ENCODE data around the gene JMJD1C. TPM values are rescaled to one million over a fixed set of nuclear protein-coding genes. Genes with fewer than 3 reads are reported as not detected.
"Not testable (repeated sequence)": the region's sequence is repeated elsewhere in the genome, so short reads cannot be mapped to it uniquely, and the experiment has no call there.

JMJD1C gene
- total RNA-seq, 1 donor from 2014 or later = 62.6 TPM

DNA sequence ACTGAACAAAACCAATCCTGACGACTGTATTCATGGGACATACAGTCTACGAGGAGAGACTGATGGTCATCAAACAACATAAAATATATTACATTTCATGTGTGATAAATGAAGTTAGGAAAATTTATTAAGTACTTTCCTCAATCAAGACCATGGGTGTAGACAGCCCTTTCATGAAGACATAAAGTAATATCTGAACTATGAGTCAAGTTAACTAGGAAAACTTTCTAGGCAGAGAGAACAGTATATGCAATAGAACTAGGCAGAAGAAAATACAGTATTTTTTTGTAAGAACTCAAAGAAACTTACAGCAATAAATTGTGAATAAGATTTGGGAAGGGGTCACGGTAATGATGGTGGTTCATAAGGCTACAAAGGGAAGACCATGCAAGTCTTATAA lies 112.8 kb downstream of the JMJD1C start:
- Mint-ChIP-seq H3K4me3 (no peak overlapping the region), H3K27ac (no peak overlapping the region), H3K36me3 (peaks cover 13% of the 10 kb centered on the region), H3K9me3 (peaks cover 10% of the 10 kb centered on the region), H3K27me3 (no peaks in the 10 kb centered on the region), H3K4me1 (ENCODE audit: unreplicated experiment) (no peaks in the 10 kb centered on the region)
- DNase-seq (ENCODE audit: extremely low spot score, unreplicated experiment) = no peak
- TF ChIP-seq, protein P1, sequence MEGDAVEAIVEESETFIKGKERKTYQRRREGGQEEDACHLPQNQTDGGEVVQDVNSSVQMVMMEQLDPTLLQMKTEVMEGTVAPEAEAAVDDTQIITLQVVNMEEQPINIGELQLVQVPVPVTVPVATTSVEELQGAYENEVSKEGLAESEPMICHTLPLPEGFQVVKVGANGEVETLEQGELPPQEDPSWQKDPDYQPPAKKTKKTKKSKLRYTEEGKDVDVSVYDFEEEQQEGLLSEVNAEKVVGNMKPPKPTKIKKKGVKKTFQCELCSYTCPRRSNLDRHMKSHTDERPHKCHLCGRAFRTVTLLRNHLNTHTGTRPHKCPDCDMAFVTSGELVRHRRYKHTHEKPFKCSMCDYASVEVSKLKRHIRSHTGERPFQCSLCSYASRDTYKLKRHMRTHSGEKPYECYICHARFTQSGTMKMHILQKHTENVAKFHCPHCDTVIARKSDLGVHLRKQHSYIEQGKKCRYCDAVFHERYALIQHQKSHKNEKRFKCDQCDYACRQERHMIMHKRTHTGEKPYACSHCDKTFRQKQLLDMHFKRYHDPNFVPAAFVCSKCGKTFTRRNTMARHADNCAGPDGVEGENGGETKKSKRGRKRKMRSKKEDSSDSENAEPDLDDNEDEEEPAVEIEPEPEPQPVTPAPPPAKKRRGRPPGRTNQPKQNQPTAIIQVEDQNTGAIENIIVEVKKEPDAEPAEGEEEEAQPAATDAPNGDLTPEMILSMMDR (conservative IDR thresholded peaks at IDR 0.05) = no peak

DNA sequence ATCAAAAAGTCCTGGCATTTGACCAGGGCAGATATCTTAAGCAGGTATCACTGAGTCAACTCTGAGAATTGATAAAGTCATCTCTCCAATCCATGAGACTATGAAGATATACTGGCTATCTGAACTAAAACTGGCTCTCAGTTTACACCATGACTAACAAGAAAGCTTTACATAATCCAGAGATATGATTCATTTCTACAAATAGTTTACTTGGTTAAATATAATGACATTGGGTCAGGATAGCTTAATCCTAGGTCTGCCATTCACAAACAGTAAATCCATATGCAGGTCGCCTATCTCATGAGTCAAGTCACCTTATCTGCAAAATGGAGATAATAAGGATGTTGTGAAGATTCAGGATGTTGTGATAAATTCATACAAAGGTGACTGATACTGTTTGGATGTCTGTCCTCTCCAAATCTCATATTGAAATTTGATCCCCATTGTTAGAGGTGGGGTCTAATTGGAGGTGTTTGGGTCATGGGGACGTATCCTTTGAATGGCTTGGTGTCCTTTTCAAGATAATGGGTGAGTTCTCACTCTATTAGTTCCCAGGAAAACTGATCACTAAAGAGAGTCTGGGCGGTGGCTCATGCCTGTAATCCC lies 117.4 kb downstream of the JMJD1C start:
- Mint-ChIP-seq H3K4me1 (ENCODE audit: unreplicated experiment) (no peaks in the 10 kb centered on the region), H3K27me3 (no peaks in the 10 kb centered on the region), H3K27ac (no peak overlapping the region), H3K36me3 (peaks cover 12% of the 10 kb centered on the region), H3K4me3 (no peak overlapping the region), H3K9me3 (peaks cover 13% of the 10 kb centered on the region)
- DNase-seq (ENCODE audit: extremely low spot score, unreplicated experiment) = no peak
- TF ChIP-seq, protein P1 (conservative IDR thresholded peaks at IDR 0.05) = no peak

DNA sequence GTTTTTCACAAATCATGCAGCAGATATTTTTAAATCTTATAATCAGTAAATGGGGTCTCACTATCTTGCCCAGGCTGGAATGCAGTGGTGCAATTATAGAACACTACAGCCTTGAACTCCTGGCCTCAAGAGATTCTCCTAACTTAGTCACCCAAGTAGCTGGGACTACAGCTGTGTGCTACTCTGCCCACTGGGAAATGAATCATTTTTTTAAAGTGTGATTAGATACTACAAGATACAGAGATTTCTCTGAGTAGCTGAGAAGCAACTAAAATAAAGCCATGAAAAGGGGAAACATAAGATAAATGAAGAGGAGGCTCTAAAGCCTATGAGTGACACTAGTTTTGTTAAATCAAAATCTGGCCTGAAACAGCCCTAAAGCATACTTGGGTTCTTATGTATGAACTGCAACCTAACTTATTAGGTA lies 119.7 kb downstream of the JMJD1C start:
- H3K36me3 Mint-ChIP-seq = peaks cover 12% of the 10 kb centered on the region
- H3K4me1 Mint-ChIP-seq (ENCODE audit: unreplicated experiment) = no peaks in the 10 kb centered on the region
- H3K27ac Mint-ChIP-seq = no peak overlapping the region
- TF ChIP-seq, protein P1 (conservative IDR thresholded peaks at IDR 0.05) = no peak
- no peaks in the 10 kb centered on the region for H3K27me3 Mint-ChIP-seq
- H3K9me3 Mint-ChIP-seq = peaks cover 6% of the 10 kb centered on the region
- no peak overlapping the region for H3K4me3 Mint-ChIP-seq
- no peak for DNase-seq (ENCODE audit: extremely low spot score, unreplicated experiment)

DNA sequence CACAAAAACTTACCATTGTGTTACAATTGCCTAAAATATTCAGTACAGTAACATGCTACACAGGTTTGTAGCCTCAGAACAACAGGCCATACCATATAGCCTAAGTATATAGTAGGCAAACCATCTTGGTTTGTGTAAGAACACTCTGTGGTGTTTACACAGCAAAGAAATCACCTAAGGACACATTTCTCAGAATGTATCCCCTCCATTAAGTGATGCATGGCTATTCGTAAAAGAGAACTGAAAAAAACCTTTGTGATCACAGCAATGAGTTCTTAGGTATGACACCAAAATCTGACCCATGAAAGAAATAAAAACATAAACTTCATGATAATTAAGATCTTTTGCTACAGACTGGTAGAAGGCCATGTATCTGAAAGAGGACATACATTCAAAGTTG lies 121.5 kb downstream of the JMJD1C start:
- Mint-ChIP-seq H3K4me1 (ENCODE audit: unreplicated experiment) (no peaks in the 10 kb centered on the region), H3K27me3 (no peaks in the 10 kb centered on the region), H3K9me3 (peaks cover 6% of the 10 kb centered on the region), H3K36me3 (peaks cover 15% of the 10 kb centered on the region), H3K4me3 (no peak overlapping the region), H3K27ac (no peak overlapping the region)
- DNase-seq (ENCODE audit: extremely low spot score, unreplicated experiment) = no peak
- TF ChIP-seq, protein P1 (conservative IDR thresholded peaks at IDR 0.05) = no peak

DNA sequence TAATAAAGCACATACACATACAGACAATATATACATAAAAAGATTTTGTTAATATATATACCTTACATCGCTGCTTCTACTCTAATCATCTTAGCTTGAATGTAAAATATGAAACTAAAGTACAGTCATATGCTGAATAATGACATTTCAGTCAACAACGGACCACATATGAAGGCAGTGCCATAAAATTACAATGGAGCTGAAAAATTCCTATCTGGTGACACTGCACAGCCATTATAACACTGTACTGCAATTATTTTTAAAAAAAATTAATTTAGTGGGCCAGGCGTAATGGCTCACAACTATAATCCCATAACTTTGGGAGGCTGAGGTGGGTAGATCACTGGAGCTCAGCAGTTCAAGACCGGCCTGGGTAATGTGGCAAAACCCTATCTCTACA lies 122.3 kb downstream of the JMJD1C start:
- TF ChIP-seq, protein P1 (conservative IDR thresholded peaks at IDR 0.05) = no peak
- DNase-seq (ENCODE audit: extremely low spot score, unreplicated experiment) = no peak
- Mint-ChIP-seq H3K4me3 (no peak overlapping the region), H3K27ac (no peak overlapping the region), H3K4me1 (ENCODE audit: unreplicated experiment) (no peaks in the 10 kb centered on the region), H3K9me3 (peaks cover 3% of the 10 kb centered on the region), H3K27me3 (no peaks in the 10 kb centered on the region), H3K36me3 (peaks cover 13% of the 10 kb centered on the region)

DNA sequence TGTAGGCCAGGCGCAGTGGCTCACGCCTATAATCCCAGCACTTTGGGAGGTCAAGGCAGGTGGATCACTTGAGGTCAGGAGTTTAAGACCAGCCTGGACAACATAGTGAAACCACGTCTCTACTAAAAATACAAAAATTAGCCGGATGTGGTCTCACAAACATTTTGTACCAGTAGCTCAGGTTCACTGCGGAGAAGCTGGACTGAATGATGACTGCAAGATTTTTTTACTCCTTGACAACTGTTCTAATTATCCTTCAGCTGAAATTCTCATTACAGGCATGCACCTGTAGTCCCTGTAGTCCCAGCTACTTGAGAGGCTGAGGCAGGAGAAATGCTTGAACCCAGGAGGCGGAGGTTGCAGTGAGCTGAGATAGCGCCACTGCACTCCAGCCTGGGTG lies 126.1 kb downstream of the JMJD1C start:
- H3K36me3 Mint-ChIP-seq; H3K27me3 Mint-ChIP-seq; DNase-seq (ENCODE audit: extremely low spot score, unreplicated experiment); H3K4me1 Mint-ChIP-seq (ENCODE audit: unreplicated experiment); H3K4me3 Mint-ChIP-seq; H3K27ac Mint-ChIP-seq; H3K9me3 Mint-ChIP-seq: not testable (repeated sequence)
